GM12874 (cell line): ENCODE measurements around the gene METTL25.
A peak's percentile ranks its signal among the peaks of the same experiment; 100 is the strongest.

ENCODE experiments used
- CTCF ChIP-seq: IDR thresholded peaks from 2 replicates; pipeline ENCODE4 v1.5.1; 2011; ENCODE audit warnings: low read depth, mild to moderate bottlenecking, control low read depth, low read length, moderate library complexity; ENCODE audit not compliant: insufficient read depth

The METTL25 gene

GRCh38 chr12:82515652-82516051, 157.3 kb downstream of the METTL25 start:
- no peak for TF ChIP-seq CTCF

GRCh38 chr12:82517027-82517426, 158.7 kb downstream of the METTL25 start:
- peak; percentile 74 for TF ChIP-seq CTCF

GRCh38 chr12:82517808-82518207, 159.5 kb downstream of the METTL25 start:
- no peak for TF ChIP-seq CTCF

GRCh38 chr12:82519510-82519909, 161.2 kb downstream of the METTL25 start:
- no peak for TF ChIP-seq CTCF

GRCh38 chr12:82522285-82522684, 164.0 kb downstream of the METTL25 start:
- no peak for TF ChIP-seq CTCF

- no peak for TF ChIP-seq CTCF
Observed at GRCh38 chr12:82522762-82523161, 164.4 kb downstream of the METTL25 start.

- no peak for TF ChIP-seq CTCF
Observed at GRCh38 chr12:82523996-82524395, 165.7 kb downstream of the METTL25 start.

- TF ChIP-seq CTCF, result no peak
Observed at GRCh38 chr12:82524641-82525040, 166.3 kb downstream of the METTL25 start.
